Measurements from ENCODE around the gene NAGPA. TPM values are rescaled to one million over a fixed set of nuclear protein-coding genes. Genes with fewer than 3 reads are reported as not detected.

The NAGPA gene
- total and polyA plus RNA-seq, 2 of the 13 experiments (the other 11 are each of a cell fraction or from before 2014, with no cell fraction given), result 27.1 to 60.3 TPM

DNA sequence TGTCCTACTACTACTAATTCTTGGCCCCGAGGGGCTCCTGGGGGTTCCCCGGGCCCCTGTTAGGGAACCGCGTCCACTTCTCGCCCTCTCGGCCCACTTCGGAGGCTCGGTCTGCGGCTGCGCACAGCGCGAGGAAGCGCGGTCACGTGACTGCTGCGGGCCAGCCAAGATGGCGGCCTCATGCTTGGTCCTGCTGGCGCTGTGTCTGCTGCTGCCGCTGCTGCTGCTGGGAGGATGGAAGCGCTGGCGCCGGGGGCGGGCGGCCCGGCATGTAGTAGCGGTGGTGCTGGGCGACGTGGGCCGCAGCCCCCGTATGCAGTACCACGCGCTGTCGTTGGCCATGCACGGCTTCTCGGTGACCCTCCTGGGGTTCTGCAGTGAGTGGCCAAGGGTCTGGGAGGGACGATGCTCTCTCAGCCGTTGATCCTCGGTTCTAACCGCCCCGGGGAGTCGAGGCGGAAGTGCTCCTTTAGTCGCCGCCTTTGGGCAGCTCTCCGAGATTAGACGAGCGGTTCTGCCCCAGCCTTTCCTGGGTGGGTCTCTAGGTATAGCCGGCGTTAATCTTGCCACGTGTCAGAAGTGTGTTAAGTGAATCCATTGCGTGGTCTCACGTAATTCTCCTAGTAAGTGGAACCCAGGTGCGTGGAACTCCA lies 38.1 kb upstream of the NAGPA start, which contains the start of gene ALG1 (continued):
- TF ChIP-seq, protein P1, sequence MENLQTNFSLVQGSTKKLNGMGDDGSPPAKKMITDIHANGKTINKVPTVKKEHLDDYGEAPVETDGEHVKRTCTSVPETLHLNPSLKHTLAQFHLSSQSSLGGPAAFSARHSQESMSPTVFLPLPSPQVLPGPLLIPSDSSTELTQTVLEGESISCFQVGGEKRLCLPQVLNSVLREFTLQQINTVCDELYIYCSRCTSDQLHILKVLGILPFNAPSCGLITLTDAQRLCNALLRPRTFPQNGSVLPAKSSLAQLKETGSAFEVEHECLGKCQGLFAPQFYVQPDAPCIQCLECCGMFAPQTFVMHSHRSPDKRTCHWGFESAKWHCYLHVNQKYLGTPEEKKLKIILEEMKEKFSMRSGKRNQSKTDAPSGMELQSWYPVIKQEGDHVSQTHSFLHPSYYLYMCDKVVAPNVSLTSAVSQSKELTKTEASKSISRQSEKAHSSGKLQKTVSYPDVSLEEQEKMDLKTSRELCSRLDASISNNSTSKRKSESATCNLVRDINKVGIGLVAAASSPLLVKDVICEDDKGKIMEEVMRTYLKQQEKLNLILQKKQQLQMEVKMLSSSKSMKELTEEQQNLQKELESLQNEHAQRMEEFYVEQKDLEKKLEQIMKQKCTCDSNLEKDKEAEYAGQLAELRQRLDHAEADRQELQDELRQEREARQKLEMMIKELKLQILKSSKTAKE (CRISPR knock-in tag; IDR thresholded peaks at IDR 0.05; ENCODE audit: borderline replicate concordance), result no peak
- peak; percentile 39; the same call in 1 of the 2 replicates for TF ChIP-seq TOPORS (CRISPR knock-in tag; IDR thresholded peaks at IDR 0.05)
- peak; percentile 98 for TF ChIP-seq ZNF709 (CRISPR knock-in tag; IDR thresholded peaks at IDR 0.05)
- peak; percentile 93; the same call in 1 of the 2 replicates for TF ChIP-seq ZNF788 (CRISPR knock-in tag; IDR thresholded peaks at IDR 0.05; ENCODE audit: borderline replicate concordance)
- no peak for TF ChIP-seq FOXA1 (IDR thresholded peaks at IDR 0.05)
- peak; percentile 46; the same call in 1 of the 2 replicates for TF ChIP-seq FOXA1 (CRISPR knock-in tag; IDR thresholded peaks at IDR 0.05)
- TF ChIP-seq NR2F6 (IDR thresholded peaks at IDR 0.05), result no peak
- TF ChIP-seq NR2F6 (CRISPR knock-in tag; IDR thresholded peaks at IDR 0.05), result peak; percentile 75
- TF ChIP-seq, protein P2, sequence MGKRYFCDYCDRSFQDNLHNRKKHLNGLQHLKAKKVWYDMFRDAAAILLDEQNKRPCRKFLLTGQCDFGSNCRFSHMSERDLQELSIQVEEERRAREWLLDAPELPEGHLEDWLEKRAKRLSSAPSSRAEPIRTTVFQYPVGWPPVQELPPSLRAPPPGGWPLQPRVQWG (CRISPR knock-in tag; IDR thresholded peaks at IDR 0.05; ENCODE audit: borderline replicate concordance, low read depth), result no peak
- TF ChIP-seq KAT2B (IDR thresholded peaks at IDR 0.05; ENCODE audit: borderline replicate concordance, low read depth, low read length), result 0 out of 2 replicates have a peak, but pooled peaks have one; percentile 2
- TF ChIP-seq TGIF2 (CRISPR knock-in tag; IDR thresholded peaks at IDR 0.05), result peak; percentile 95
- TF ChIP-seq ZNF460 (CRISPR knock-in tag; IDR thresholded peaks at IDR 0.05; ENCODE audit: borderline replicate concordance), result no peak; the same call in 1 of the 2 replicates
- no peak for TF ChIP-seq SETDB1 (CRISPR knock-in tag; IDR thresholded peaks at IDR 0.05; ENCODE audit: borderline replicate concordance)
- 0 out of 2 replicates have a peak, but pooled peaks have one; percentile 85 for TF ChIP-seq SNAPC2 (CRISPR knock-in tag; IDR thresholded peaks at IDR 0.05)
- peak; percentile 92; the same call in 1 of the 2 replicates for TF ChIP-seq ZNF550 (CRISPR knock-in tag; IDR thresholded peaks at IDR 0.05; ENCODE audit: borderline replicate concordance)
- peak; percentile 80; the same call in 1 of the 2 replicates for TF ChIP-seq GFI1 (CRISPR knock-in tag; IDR thresholded peaks at IDR 0.05; ENCODE audit: borderline replicate concordance)
- peak; percentile 95; the same call in 1 of the 2 replicates for TF ChIP-seq YEATS2 (CRISPR knock-in tag; IDR thresholded peaks at IDR 0.05; ENCODE audit: borderline replicate concordance)
- TF ChIP-seq, protein P3, sequence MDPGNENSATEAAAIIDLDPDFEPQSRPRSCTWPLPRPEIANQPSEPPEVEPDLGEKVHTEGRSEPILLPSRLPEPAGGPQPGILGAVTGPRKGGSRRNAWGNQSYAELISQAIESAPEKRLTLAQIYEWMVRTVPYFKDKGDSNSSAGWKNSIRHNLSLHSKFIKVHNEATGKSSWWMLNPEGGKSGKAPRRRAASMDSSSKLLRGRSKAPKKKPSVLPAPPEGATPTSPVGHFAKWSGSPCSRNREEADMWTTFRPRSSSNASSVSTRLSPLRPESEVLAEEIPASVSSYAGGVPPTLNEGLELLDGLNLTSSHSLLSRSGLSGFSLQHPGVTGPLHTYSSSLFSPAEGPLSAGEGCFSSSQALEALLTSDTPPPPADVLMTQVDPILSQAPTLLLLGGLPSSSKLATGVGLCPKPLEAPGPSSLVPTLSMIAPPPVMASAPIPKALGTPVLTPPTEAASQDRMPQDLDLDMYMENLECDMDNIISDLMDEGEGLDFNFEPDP (CRISPR knock-in tag; conservative IDR thresholded peaks at IDR 0.05), result no peak
- no peak for TF ChIP-seq FOSL1 (CRISPR knock-in tag; IDR thresholded peaks at IDR 0.05; ENCODE audit: borderline replicate concordance)
- TF ChIP-seq HNRNPL (IDR thresholded peaks at IDR 0.05; ENCODE audit: low read depth, low read length), result 0 out of 2 replicates have a peak, but pooled peaks have one; percentile 54
- TF ChIP-seq, protein P4, sequence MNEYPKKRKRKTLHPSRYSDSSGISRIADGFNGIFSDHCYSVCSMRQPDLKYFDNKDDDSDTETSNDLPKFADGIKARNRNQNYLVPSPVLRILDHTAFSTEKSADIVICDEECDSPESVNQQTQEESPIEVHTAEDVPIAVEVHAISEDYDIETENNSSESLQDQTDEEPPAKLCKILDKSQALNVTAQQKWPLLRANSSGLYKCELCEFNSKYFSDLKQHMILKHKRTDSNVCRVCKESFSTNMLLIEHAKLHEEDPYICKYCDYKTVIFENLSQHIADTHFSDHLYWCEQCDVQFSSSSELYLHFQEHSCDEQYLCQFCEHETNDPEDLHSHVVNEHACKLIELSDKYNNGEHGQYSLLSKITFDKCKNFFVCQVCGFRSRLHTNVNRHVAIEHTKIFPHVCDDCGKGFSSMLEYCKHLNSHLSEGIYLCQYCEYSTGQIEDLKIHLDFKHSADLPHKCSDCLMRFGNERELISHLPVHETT (CRISPR knock-in tag; conservative IDR thresholded peaks at IDR 0.05), result peak; percentile 91
- peak; percentile 100 for TF ChIP-seq ZNF598 (CRISPR knock-in tag; IDR thresholded peaks at IDR 0.05; ENCODE audit: borderline replicate concordance)
- peak; percentile 86; the same call in 1 of the 2 replicates for TF ChIP-seq ZNF720 (CRISPR knock-in tag; IDR thresholded peaks at IDR 0.05)
- TF ChIP-seq POGZ (CRISPR knock-in tag; IDR thresholded peaks at IDR 0.05), result peak; percentile 99
- peak; percentile 95 for TF ChIP-seq ZNF879 (CRISPR knock-in tag; IDR thresholded peaks at IDR 0.05)
- TF ChIP-seq, protein P5, sequence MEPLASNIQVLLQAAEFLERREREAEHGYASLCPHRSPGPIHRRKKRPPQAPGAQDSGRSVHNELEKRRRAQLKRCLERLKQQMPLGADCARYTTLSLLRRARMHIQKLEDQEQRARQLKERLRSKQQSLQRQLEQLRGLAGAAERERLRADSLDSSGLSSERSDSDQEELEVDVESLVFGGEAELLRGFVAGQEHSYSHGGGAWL (CRISPR knock-in tag; IDR thresholded peaks at IDR 0.05), result peak; percentile 98

Data from HepG2 (cell line).